GM03348 (cell line): ENCODE data around the gene RPH3AL.
A peak's percentile ranks its signal among the peaks of the same experiment; 100 is the strongest.
"Not testable (repeated sequence)": the region's sequence is repeated elsewhere in the genome, so short reads cannot be mapped to it uniquely, and the experiment has no call there.

Experiments used
- DNase-seq: peaks from one replicate; pipeline ENCODE4 v3.0.0; 2012; ENCODE audit warnings: low spot score

RPH3AL gene

DNA sequence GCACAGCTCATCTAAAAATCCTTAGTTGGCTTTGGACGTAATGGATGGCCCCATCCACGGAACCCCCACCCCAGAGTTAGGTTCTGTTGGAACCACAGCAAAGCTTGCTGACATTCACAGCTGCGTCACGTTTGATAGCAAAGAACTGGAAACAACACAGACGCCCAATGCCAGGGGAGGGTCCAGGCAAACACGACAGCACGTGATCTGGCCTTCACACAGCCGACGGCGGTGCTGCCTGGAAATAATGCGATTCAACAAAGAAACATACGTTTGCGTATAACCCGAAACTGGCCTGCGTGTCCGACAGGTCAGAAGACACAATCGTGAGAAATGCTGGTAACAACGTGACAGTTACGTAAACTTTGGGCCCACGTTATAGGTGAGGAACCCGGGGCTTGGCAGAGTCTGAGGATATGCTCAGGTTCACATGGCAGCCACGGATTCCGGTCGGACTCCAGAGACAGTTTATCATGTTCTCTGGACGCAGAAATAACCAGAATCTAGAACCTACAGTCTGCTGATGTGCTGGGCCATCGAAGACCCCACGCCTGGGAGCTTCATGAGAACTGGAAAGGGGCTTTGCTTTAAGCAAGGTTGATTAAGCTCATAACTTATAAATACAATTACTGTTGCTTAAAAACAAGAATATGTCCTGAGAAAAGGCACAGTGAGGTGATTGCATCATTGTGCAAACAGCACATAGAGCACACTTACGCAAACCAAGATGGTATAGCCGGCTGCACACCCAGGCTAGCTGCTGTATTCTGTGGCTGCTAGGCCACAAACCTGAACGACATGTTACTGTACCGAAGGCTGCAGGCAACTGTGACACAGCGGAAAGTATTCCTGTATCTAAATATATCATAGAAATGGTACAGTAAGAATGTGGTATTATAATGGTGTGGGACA, 70.4 kb downstream of the RPH3AL start:
- no peak for DNase-seq

DNA sequence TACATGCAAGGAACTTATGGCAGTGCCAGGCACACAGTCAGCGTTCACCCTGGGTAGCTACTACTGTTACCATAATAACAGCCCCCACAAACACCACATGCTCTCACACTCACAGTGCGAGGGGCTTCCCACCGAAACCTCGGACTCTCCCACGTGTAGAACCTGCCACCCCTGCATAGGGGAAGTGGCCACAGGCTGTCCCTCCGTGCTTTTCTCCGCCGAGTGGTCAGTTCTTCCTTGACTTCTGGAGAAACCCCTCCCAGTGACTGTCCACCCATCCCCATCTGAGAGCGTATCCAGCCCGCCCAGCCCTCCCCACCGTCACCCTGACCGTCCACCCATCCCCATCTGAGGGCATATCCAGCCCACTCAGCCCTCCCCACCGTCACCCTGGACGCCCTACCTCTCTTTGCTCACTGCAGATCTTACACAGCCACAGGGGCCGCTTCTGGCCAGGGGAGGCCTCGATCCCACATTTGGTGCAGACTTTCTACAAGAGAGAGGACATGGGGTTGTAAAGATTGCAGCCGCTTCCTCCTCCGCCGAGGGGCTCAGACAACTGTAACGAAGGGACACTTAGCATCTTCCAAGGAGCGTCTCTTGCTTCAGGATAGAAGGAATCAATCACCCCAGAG, 71.1 kb downstream of the RPH3AL start:
- DNase-seq: no peak

DNA sequence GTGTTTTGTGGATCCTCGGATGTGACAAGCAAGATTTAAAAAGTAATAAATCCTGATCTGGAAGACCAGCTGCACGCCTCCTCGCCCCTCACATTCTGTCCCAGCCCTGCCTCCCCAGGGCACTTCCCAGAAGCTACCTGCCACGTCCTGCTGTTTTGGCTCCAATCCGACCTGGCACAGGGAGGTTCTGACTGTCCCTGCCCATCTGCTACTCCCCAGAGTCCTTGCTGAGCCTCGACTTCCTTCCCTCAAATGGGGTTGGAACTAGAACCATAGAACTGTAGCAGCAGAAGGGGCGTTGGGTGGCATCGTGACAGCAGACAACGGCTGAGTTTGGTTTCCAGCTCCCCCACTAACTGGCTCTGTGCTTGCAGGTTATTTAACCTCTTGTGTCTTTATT, 71.7 kb downstream of the RPH3AL start:
- DNase-seq: no peak

DNA sequence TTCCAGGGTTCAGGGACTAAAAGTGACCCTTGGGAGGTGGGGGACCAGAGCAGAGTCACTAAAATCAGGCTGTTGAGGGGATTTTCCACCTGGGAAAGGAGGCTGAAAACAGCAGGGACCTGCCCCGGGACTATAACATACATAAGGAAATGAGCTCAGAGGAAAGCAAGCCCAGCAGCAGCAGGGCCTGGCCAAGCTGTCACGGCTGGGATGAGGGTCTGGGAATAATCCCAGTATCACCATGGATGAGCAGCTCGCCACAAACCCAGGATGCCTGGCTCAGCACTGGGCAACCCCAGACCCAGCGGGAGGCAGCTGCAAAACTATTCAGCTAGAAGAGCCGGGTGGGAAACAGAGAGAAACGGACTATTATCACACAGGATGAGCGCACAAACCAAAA, 72.4 kb downstream of the RPH3AL start:
- DNase-seq: no peak

DNA sequence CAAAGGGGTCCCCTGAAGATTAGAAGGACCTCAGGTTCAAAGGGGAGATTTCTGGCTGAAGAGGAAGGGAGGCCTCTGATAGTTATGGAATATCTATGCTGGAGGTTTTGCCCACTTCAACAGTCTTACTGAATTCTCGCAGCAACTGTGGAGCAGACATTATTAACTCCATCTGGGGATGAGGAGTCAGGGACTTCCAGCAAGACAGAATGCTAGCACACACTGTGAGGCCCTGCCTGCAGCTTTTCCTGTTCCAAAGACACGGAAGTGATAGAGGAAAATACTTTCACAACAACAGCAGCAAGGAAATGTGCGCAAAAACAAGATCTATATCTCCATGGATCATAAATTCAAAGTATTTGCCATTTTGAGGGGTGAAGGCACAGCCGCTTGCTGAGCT, 72.8 kb downstream of the RPH3AL start:
- DNase-seq: no peak

DNA sequence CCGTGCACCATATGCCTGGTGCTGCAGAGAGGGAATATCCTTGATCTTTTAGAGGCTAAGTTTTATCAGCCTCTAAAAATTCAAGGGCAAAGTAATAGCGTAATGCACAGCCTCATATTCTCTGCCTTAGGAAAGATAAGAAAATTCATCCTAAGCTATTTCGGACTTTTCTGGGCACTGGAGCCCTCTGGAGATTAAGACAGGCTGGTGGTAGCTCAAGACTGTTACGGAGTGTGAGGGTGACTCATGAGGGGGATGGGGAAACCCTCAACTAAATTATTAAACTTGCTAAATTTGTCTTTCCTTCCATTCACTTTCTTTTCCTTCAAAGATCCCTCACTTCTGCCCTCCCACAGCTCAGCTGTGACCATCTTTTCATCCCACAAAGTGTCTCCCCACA, 73.3 kb downstream of the RPH3AL start:
- no peak for DNase-seq

DNA sequence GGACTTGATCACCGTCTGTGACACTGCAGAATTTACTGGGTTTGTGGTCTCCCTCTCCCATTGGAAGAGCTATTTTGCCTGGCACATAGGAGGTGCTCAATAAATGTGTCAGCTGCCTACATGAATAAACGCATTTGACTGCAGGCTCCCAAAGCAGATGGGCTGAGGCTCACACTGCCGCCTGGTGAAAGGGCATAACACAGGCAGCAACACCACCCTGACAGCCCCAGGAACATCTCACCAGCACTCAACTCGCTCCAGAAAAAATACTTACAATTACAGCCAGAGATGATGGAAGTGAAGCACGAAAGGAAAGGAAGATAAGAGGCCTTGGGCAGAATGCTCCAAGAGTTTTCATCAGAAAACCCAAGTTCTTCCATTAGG, 73.9 kb downstream of the RPH3AL start:
- DNase-seq: no peak

DNA sequence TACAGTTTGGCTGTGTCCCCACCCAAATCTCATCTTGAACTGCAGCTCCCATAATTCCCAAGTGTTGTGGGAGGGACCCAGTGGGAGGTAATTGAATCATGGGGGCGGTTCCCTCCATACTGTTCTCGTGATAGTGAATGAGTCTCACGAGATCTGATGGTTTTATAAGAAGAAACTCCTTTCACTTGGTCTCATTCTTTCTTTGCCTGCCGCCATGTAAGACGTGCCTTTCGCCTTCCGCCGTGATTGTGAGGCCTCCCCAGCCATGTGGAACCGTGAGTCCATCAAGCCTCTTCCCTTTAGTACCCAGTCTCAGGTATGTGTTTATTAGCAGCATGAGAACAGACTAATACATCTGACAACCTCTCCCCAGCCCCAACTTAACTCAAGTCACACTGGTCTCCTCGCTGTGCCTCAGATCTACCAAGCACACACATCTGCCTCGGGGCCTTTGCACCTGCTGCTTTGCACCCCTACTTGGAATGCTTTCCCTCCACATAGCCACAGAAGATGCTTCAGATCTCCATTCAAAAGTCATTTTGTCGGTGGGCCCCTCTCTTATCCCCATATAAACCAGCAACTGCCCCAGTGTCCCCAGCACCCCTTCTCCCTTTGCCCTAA, 74.4 kb downstream of the RPH3AL start:
- no peak for DNase-seq

DNA sequence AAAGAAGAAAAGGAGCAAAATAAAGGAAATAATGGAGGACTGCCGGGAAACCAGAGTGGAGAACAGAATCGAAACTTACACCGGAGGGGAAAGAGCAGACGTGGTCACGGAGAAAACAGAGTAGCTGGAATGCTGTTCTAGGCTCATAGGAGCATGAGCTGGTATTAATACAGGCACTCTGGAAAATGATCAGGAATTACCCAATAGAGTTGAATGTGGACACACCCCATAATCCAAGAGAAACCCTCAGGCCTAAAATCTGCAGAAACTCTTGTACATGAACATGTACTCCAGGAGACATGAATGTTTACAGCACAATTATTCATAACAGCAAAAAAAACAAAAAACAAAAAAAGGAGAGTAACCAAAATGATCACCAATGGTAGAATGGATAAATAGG, 77.7 kb downstream of the RPH3AL start:
- DNase-seq: no peak

DNA sequence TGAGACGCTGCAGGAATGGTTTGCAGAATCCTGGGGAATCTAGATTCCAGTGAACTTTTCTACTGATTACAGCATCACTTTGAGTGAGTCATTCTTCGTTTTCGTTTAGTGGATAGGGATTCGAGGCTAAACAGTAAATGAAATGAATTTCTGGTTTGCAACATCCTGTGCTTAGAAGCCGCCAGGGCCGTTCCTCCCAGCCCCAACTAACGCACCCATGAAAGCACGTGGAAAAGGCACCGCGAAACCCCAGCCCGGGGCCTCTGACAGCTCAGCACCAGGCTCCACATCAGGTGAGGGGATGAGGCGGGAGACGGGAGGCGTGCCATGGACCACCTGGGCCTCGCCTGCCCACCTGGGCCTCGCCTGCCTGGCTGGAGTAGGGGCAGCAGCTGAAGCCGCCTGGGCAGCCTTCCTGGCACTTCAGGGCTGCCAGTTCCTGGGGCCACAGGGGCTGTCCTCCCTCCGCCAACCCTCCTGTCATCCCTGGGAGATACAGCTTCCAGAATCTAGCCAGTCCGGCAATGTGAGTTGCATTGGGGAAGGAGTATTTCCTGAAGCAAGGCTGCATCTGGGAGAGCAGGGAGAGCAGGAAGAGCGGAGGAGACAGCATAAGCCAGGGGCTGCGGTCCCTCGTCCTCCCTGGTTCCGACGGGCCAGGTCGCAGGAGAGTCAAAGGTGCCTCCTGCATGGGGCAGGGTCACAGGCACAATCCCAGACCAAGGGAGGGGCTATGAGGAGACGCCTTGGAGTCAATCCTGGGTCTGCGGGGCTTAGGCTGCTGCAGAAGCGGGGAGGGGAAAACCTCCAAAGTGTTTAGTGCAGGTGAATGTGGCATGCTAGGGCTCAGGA, 78.4 kb downstream of the RPH3AL start:
- no peak for DNase-seq

DNA sequence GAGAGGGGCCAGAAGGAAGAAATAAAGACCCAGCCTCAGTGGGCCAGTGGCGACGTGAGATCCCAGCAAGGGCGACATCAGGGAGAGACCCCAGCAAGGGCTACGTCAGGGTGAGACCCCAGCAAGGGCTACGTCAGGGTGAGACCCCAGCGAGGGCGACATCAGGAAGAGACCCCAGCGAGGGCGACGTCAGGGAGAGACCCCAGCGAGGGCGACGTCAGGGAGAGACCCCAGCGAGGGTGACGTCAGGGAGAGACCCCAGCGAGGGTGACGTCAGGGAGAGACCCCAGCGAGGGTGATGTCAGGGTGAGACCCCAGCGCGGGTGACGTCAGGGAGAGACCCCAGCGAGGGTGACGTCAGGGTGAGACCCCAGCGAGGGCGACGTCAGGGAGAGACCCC, 79.8 kb downstream of the RPH3AL start:
- DNase-seq: not testable (repeated sequence)

DNA sequence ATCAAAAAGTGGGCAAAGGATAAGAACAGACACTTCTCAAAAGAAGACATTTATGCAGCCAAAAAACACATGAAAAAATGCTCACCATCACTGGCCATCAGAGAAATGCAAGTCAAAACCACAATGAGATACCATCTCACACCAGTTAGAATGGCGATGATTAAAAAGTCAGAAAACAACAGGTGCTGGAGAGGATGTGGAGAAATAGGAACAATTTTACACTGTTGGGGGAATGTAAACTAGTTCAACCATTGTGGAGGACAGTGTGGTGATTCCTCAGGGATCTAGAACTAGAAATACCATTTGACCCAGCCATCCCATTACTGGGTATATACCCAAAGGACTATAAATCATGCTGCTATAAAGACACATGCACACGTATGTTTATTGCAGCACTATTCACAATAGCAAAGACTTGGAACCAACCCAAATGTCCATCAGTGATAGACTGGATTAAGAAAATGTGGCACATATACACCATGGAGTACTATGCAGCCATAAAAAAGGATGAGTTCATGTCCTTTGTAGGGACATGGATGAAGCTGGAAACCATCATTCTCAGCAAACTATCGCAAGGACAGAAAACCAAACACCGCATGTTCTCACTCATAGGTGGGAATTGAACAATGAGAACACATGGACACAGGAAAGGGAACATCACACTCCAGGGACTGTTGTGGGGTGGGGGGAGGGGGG, 80.5 kb downstream of the RPH3AL start:
- DNase-seq: not testable (repeated sequence)

DNA sequence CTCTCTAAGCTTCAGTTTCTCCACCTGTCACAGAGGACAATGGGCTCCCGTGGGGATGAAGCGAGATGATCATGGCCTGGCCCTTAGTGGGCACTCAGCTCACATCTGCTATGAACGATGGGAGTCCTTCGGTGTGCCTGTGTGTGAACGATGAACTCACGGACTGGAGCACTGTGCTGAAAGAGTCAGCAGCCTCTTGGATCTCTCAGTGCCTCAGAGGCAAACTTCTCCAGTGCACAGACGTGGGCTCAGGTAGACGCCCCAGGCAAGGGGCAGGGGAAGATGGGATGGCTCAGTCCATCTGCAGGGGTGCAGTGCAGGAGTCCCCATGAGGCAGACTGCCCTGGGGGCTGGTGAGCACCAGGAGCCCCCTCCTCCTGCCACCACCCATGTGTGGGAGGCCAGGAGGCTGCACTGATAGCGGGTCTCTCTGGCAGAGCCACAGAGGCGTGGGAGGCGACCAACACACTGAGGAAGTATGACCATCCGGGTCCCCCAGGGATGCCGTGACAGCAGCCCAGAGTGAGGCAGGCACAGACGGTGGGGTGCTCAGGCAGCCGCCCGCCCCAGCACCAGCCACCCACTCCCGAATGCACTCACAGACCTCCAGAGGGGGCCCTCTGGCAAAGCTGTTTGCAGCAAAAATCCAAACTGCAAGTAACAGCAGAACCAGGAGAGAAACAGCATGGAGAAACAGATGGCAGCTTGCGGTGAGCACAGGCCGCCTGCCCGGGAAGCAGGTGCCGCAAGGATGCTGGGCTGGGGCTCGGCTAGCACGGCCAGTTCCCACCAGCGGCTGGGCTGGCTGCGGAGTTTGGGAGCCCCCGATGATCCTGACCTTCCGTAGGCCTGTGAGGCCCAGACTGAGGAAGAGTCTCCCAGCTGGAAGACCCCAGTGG, 82.7 kb downstream of the RPH3AL start:
- DNase-seq: no peak

DNA sequence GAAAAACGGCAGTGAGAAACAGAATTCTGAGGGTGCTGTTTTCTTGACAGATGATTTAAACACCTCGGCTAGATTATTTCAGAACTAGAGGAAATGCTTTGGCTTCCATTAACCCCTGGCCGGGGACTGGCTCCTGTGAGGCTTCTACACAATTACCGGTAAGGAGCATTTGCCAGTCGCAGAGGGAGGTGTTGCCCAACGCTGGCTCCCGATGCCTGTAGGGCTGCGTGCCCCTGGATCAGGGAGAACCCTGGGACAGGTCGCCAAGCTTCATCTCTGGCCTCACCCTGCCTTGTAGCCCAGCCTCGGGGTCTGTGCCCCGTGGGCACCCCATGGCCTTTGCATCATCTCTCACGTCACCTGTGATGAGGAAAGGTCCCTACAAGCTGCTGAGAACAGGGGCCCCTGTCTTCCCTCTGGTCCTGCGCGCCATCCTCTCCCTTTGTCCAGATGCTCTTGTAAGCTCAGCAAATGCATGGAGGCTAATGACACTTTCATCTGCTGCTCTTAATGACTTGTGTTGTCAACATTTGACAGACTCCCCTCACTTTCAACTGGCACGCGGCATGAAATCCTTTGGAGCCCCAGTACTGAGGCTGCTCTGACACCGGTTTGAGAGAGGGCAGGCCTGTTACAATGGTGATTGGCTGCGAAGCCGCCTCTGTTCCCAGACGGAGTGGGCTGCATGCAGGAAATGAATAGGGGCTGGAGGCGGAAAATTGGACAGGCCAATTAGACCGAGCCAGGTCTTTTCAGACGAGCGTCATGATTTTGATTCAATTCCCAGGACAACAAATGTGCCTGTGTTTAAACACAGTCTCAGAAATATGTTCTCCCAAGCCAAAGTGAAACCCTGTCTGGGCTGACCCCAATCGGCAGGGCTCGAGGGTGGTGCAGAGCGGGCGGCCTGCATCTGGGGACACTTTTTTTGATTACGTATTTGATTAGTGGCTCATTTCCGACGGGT, 85.6 kb downstream of the RPH3AL start:
- peak; percentile 74 for DNase-seq

DNA sequence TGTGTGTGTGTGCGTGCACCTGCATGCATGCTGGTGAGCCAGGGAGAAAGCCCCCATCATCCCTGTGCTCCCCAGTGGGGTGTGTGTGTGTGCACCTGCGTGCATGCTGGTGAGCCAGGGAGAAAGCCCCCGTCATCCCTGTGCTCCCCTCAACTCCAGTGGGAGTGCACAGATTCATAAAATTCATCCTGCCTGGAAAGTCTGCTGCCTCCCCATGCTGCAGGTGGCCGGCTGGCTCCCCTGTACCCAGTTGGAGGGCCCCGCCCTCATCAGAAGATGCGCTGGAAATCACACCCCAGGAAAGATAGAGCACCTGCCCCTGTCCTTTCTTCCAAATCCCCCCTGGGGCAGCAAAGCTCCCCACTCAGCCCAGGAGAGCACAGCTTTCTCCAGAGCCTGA, 86.4 kb downstream of the RPH3AL start:
- no peak for DNase-seq

DNA sequence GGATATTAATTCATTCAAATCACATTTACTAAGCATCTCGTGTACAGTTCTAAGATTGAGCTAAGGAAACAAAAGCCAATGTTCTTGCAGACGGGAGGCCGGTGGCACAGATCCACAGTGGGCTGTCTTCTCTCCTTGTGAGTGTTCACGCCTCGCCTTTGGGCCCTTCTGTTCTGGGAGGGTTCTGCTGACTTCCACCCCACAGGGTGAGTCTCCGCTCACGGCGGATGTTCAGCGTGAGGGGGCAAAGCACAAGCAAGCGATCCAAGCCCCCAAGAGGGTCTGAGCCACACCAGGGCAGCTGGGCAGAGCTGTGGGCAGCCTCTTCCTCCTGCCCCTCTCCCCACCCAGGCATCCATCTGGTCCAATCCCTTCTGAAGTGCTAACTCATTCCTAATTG, 86.9 kb downstream of the RPH3AL start:
- no peak for DNase-seq

DNA sequence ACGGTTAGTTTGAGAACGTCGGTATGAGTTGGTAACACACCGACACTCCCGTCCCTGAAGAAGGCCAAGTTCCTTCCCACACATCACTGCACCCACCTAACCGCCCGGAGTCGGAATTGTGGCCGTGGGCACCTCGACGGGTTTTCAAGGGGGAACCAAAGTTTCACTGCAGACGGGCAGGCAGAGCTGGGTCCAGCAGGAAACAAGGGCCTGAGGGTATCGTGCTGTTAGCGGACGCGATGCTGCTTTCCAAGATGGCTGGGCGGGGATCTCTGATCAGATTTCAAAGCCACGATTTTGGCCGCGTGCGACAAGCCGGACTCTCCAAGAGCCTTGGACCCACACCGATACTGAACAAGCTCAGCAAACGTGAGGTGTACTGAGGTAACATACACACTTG, 88.8 kb downstream of the RPH3AL start:
- no peak for DNase-seq

DNA sequence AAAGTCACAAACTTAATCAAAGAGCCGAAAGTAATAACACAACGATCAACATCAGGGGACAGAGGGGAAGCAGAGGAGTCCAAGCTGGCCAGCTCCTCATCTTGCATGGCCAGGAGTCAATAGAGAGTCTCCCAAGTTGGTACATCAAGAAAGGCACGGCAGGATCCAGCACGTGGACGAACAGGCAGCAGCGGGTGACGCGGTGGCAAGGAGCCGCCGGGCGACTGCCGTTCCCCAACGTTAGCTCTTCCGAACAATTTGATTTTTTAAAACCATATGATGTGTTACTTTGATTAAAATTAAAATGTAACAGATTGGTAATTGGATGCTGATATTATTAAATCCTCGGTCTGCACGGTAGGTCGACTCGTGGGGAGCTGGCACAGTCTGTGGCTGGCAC, 89.3 kb downstream of the RPH3AL start:
- DNase-seq: no peak

DNA sequence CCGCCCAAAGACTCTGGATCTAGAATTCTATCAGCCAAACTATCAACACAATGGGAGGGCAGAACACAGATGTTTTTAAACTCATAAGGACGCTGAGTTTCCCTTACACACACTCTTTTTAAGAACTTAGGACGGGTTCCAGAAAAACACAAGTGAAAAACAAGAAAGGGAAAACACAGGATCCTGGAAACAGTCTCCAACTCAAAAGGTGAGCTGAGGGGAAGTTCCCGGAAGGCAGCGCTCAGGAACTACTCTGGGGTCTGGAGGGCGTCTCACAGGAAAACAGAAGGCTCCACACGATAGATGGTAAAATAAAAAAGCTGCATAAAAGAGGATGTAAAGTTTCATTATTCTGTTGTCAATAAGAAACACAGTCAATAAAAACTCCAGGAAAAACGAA, 91.0 kb downstream of the RPH3AL start:
- DNase-seq: no peak
